Measurements from ENCODE around the gene YOD1. TPM values are rescaled to one million over a fixed set of nuclear protein-coding genes. Genes with fewer than 3 reads are reported as not detected.

Gene YOD1
- total RNA-seq, 1 donor: 16.0 TPM

- H3K4me3 ChIP-seq (ENCODE audit: low read depth, low read length): no peak overlapping the region
- DNase-seq (ENCODE audit: low read depth): no peak
- TF ChIP-seq CTCF (IDR thresholded peaks at IDR 0.05; ENCODE audit: insufficient read depth, low read depth, low read length): no peak
Measured at GRCh38 chr1:207071426-207071825, 20.4 kb upstream of the YOD1 start.

- no peak overlapping the region for H3K4me3 ChIP-seq (ENCODE audit: low read depth, low read length)
- DNase-seq (ENCODE audit: low read depth): no peak
- no peak for TF ChIP-seq CTCF (IDR thresholded peaks at IDR 0.05; ENCODE audit: insufficient read depth, low read depth, low read length)
Measured at GRCh38 chr1:207070811-207071210, 19.8 kb upstream of the YOD1 start.

GRCh38 chr1:207069858-207070506 lies 19.0 kb upstream of the YOD1 start:
- TF ChIP-seq CTCF (IDR thresholded peaks at IDR 0.05; ENCODE audit: insufficient read depth, low read depth, low read length): no peak
- no peak for DNase-seq (ENCODE audit: low read depth)

GRCh38 chr1:207069061-207069460 lies 18.1 kb upstream of the YOD1 start:
- TF ChIP-seq CTCF (IDR thresholded peaks at IDR 0.05; ENCODE audit: insufficient read depth, low read depth, low read length): no peak
- H3K4me3 ChIP-seq (ENCODE audit: low read depth, low read length): no peak overlapping the region

More at GRCh38 chr1:207069858-207070506, 19.0 kb upstream of the YOD1 start:
- no peak overlapping the region for H3K4me3 ChIP-seq (ENCODE audit: low read depth, low read length)

GRCh38 chr1:207067665-207068064 lies 16.7 kb upstream of the YOD1 start:
- no peak for TF ChIP-seq CTCF (IDR thresholded peaks at IDR 0.05; ENCODE audit: insufficient read depth, low read depth, low read length)
- no peak overlapping the region for H3K4me3 ChIP-seq (ENCODE audit: low read depth, low read length)
- no peak for DNase-seq (ENCODE audit: low read depth)

More at GRCh38 chr1:207069061-207069460, 18.1 kb upstream of the YOD1 start:
- no peak for DNase-seq (ENCODE audit: low read depth)

- no peak for DNase-seq (ENCODE audit: low read depth)
- no peak overlapping the region for H3K4me3 ChIP-seq (ENCODE audit: low read depth, low read length)
- TF ChIP-seq CTCF (IDR thresholded peaks at IDR 0.05; ENCODE audit: insufficient read depth, low read depth, low read length): no peak
Measured at GRCh38 chr1:207067185-207067584, 16.2 kb upstream of the YOD1 start.

GRCh38 chr1:207064561-207064960 lies 13.6 kb upstream of the YOD1 start:
- TF ChIP-seq CTCF (IDR thresholded peaks at IDR 0.05; ENCODE audit: insufficient read depth, low read depth, low read length): no peak
- DNase-seq (ENCODE audit: low read depth): no peak
- H3K4me3 ChIP-seq (ENCODE audit: low read depth, low read length): no peak overlapping the region
